GM18867 (cell line): ENCODE data around the gene ZSWIM3.
"Not testable (repeated sequence)": the region's sequence is repeated elsewhere in the genome, so short reads cannot be mapped to it uniquely, and the experiment has no call there.

ENCODE experiments used
- ATAC-seq: cut with Tn5 transposase; IDR thresholded peaks from one replicate; pipeline ENCODE4 v1.9.1; 2021; ENCODE audit warnings: mild to moderate bottlenecking, moderate library complexity; ENCODE audit not compliant: unreplicated experiment

ZSWIM3 gene

DNA sequence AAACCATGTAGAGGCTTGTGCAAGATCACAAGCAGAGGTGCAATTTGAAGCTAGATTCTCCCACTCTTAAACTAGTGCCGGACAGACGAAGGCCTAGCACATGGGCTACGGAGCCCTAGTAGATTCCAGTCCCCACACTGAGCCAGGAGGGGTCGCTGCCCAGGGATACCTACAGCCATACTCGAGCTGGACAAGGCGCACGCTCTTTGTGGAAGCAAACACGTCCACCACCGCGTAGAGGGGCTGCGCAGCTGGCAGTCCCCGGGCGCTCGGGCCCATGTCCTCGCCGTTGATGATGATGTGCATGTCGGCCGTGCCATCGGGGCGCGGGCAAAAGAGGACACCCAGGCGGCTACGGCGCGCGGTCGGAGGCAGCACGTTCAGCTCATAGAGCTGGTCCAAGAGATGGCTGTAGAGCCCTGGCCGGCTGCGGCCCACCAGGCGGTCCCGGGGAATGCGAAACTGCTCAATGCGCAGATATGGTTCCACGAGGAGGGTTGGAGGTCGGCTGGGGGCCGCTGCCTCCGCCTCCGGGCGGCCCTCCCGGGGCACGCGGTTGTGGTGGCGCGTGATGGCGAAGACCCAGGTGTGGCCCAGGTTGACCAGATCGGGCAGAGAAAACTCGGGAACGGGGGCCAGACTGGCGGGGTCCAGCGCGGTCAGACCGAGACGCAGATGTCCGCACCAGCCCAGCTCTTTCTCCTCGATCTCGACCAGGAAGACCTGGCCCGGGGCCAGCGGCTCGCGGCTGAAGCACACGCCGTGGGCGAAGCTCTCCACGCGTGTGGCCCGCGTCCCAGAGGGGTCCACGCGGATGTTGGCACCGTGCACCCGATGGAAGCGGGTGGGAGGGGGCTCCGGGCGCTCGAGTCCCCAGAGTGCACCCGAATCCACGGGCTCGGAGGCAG is 32.9 kb downstream of the ZSWIM3 start:
- no peak for ATAC-seq

DNA sequence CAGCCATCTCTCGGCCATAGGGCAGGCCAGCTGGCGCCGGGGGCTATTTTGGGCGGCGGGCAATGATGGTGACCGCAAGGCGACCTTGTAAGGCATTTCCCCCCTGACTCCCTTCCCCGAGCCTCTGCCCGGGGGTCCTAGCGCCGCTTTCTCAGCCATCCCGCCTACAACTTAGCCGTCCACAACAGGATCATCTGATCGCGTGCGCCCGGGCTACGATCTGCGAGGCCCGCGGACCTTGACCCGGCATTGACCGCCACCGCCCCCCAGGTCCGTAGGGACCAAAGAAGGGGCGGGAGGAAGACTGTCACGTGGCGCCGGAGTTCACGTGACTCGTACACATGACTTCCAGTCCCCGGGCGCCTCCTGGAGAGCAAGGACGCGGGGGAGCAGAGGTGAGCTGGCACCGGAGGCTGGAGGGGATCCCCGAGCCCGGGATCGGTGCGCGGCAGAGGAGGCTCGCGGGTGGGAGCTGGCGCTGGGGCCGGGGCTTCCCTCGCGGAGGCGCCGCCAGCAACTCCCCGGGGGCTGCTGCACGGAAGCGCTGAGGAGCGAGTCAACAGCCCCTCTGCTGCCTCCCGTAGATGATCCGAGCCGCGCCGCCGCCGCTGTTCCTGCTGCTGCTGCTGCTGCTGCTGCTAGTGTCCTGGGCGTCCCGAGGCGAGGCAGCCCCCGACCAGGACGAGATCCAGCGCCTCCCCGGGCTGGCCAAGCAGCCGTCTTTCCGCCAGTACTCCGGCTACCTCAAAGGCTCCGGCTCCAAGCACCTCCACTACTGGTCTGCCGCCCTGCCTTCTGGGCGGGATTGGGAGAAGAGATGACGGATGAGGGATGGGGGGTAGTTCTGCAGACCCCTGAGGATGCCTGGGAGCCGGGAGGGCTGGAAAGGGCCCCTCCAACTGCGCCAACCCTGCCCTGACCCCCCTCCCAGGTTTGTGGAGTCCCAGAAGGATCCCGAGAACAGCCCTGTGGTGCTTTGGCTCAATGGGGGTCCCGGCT is 33.9 kb downstream of the ZSWIM3 start, which contains the start of the genes CTSA and NEURL2:
Gene CTSA, plus strand, starts transcription at position 351 of the 999 bp plus-strand sequence. Its CDS starts 234 bp downstream, at position 585.
Gene NEURL2, minus strand, starts transcription at position 224 of the 999 bp plus-strand sequence. Its CDS starts 217 bp downstream, at position 7.
- ATAC-seq, result peak; percentile 78

DNA sequence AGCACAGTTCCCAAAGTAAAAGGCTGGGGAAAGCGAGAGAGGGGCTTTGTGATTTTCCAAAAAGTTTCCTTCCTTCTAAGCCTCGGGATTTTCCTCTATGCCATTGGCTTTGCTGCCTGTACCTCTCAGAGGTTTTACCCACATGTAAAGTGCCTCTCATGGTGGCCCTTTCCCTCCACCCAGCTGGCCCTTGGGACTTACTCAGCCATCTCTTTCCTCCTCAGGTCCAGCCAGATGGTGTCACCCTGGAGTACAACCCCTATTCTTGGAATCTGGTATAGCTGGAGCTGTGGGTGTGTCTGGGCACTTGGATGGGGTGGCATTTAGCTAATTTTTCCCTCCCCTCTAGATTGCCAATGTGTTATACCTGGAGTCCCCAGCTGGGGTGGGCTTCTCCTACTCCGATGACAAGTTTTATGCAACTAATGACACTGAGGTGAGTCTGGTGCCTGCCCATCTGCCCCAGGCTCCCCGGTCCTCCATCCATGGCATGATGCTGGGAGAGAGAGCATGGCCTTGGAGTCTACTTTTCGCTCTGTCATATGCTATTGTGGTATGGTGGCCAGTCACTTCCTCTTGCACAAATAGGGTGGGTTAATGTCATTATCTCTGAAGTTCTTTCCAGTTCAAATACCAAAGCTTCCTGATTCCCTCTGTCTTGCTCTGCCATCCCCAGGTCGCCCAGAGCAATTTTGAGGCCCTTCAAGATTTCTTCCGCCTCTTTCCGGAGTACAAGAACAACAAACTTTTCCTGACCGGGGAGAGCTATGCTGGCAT is 34.8 kb downstream of the ZSWIM3 start:
- no peak for ATAC-seq

- ATAC-seq, result no peak
Observed at GRCh38 chr20:45892828-45893500, 35.5 kb downstream of the ZSWIM3 start.

DNA sequence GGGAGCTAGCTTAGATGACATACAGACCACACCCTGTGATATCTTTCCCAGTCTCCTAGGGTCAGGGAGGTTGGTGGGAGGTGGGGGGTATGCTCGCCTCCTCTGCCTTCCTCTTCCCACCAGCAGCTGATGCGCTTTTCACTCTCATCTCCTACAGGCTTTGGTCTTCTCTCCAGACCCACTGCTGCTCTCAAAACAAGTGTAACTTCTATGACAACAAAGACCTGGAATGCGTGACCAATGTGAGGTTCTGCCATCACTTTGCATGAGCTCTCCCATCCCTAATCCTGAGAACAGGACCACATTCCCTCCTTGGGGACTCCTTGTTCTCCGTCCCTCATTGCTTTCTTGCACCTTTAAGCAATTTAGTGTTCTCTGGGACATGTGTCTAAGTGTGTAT is 36.4 kb downstream of the ZSWIM3 start:
- ATAC-seq, result no peak

- no peak for ATAC-seq
Observed at GRCh38 chr20:45894797-45895196, 37.4 kb downstream of the ZSWIM3 start.

- no peak for ATAC-seq
Observed at GRCh38 chr20:45896641-45897161, 39.3 kb downstream of the ZSWIM3 start.

- ATAC-seq, result no peak
Observed at GRCh38 chr20:45897289-45897688, 39.9 kb downstream of the ZSWIM3 start.

- ATAC-seq, result no peak
Observed at GRCh38 chr20:45897692-45898091, 40.3 kb downstream of the ZSWIM3 start.

DNA sequence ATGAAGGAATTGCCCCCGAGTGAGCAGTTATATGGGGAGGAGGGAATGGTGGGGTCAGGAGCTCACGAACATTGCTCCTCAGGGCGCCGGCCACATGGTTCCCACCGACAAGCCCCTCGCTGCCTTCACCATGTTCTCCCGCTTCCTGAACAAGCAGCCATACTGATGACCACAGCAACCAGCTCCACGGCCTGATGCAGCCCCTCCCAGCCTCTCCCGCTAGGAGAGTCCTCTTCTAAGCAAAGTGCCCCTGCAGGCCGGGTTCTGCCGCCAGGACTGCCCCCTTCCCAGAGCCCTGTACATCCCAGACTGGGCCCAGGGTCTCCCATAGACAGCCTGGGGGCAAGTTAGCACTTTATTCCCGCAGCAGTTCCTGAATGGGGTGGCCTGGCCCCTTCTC is 40.9 kb downstream of the ZSWIM3 start:
- no peak for ATAC-seq

DNA sequence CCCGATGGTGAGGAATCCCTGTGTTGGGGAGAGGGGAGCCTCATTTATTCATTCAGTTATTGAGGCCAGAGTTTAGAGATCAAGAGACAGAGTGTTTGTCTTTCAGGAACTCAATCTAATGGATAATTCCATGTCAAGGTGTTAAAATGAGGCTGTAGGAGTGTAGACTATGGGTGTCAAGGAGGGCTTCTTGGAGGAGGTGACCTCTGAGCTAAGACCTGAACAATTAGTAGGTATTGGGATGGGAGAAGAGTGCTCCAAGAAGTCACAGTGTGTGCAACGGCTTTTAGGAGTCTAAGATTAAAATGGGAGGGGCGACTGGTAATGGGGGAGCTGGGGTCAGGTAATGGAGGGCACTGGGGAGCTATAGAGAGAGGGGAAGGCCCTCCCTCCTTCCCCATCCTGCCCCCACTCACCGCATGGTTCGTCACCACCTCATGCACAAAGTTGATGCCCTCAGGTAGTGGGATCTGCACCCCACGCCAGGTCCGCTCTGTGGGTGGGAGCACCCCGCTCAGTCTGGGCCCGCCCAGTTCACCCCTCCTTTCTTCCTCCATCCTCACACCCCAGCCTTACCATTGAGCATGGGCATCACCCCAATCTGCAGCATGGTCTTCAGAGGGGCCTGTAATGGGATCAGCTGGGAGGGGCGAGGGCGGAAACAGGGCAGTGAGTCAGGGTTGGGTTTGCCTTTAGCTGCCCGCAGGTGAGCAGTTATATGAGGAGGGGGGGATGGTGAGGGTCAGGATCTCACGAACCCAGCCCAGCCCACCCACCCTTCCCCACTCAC is 41.8 kb downstream of the ZSWIM3 start:
- ATAC-seq, result no peak

DNA sequence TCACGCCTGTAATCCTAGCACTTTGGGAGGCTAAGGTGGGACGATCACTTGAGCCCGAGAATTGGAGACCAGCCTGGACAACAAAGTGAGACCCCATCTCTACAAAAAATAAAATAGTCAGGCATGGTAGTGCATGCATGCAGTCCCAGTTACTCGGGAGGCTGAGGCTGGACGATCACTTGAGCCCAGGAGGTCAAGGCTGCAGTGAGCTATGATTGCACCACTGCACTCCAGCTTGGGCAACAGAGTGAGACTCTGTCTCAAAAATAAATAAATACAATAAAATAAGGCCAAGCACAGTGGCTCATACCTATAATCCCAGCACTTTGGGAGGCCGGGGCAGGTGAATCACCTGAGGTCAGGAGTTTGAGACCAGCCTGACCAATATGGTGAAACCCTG is 43.9 kb downstream of the ZSWIM3 start:
- not testable (repeated sequence) for ATAC-seq

DNA sequence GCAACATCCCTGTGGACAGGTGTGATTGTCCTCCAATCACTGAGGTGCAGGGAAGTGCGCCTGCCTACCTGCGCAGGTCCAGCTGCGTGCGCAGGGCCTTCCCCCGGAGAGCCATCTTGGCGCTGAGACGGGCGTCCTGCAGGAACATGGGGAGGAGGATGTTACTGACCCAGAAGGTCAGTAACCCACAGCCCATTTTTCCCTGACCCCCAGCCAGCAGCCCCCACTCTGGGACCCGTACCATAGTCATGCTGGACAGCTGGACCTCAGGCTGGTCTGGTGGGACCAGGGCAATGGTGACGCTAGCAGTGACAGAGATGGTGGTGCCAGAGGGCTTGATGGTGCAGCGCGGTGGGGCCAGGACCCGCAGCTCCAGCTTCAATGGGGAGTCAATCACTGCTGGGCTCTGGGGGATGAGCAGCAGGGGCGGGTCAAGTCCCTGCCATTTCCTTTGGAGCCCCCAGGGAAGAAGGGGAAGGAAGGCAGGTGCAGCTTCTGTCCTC is 44.8 kb downstream of the ZSWIM3 start:
- ATAC-seq, result no peak

GRCh38 chr20:45904583-45905504 is 47.4 kb downstream of the ZSWIM3 start:
- no peak for ATAC-seq

- ATAC-seq, result no peak
Observed at GRCh38 chr20:45905505-45906079, 48.2 kb downstream of the ZSWIM3 start.

DNA sequence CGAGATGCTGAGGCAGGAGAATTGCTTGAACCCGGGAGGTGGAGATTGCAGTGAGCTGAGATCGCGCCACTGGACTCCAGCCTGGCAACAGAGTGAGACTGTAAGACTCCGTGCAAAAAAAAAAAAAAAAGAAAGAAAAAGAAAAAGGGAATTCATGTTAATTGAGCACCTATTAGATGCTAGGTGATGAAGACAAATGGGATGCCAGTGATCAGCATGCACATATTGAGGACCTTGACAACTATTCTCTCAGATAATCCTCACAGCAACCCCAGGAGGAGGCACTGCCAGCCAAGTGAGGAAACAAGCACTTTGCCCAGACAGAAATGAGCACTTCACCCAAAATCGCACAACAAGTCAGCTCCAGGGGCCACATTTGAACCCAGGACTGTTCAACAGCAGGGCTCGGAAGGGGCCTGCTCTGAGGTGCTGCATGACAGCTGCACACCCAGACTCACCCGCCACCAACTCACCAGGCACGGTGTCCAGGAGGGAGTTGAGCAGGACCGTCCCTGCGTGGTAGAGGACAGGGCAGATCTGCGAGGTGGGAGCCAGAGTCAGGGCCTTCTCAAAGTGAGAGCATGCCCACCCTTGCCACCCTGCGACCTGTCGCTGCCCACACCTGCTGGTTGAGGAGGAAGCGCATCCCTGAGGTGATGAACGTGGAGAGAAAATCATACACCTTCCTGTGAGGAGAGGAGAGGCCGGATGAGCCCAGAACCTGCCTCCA is 50.0 kb downstream of the ZSWIM3 start:
- no peak for ATAC-seq

- no peak for ATAC-seq
Observed at GRCh38 chr20:45908084-45908483, 50.7 kb downstream of the ZSWIM3 start.
